ENCODE data around the gene ZNF438. TPM values are rescaled to one million over a fixed set of nuclear protein-coding genes. Genes with fewer than 3 reads are reported as not detected.

Gene ZNF438
- total and polyA plus RNA-seq, 2 donors, result 8.6 to 11.5 TPM

GRCh38 chr10:31017534-31018355 is 13.9 kb downstream of the ZNF438 start:
- Histone ChIP-seq H3K4me3 (ENCODE audit: low read depth, low read length) (no peak overlapping the region), H3K27ac (ENCODE audit: low read depth) (no peak overlapping the region), H3K4me1 (ENCODE audit: insufficient read depth) (no peaks in the 10 kb centered on the region), H3K36me3 (ENCODE audit: insufficient read depth) (no peaks in the 10 kb centered on the region)
- WGBS, result 65% methylated on average over 4 of the region's 4 CpGs
- no peak for DNase-seq (ENCODE audit: extremely low spot score)

GRCh38 chr10:31014161-31014875 is 17.3 kb downstream of the ZNF438 start:
- no peak for DNase-seq (ENCODE audit: extremely low spot score)
- Histone ChIP-seq H3K4me1 (ENCODE audit: insufficient read depth) (no peaks in the 10 kb centered on the region), H3K4me3 (ENCODE audit: low read depth, low read length) (no peak overlapping the region), H3K27ac (ENCODE audit: low read depth) (no peak overlapping the region), H3K36me3 (ENCODE audit: insufficient read depth) (no peaks in the 10 kb centered on the region)
- 72% methylated on average over 7 of the region's 7 CpGs for WGBS

- Histone ChIP-seq H3K4me3 (ENCODE audit: low read depth, low read length) (no peak overlapping the region), H3K4me1 (ENCODE audit: insufficient read depth) (no peaks in the 10 kb centered on the region), H3K36me3 (ENCODE audit: insufficient read depth) (no peaks in the 10 kb centered on the region), H3K27ac (ENCODE audit: low read depth) (no peak overlapping the region)
- DNase-seq (ENCODE audit: extremely low spot score), result no peak
- WGBS, result 86% methylated on average over 3 of the region's 3 CpGs
Observed at GRCh38 chr10:31013331-31013730, 18.3 kb downstream of the ZNF438 start.

- H3K4me3 ChIP-seq (ENCODE audit: low read depth, low read length), result no peak overlapping the region
- no peak overlapping the region for H3K27ac ChIP-seq (ENCODE audit: low read depth)
- H3K4me1 ChIP-seq (ENCODE audit: insufficient read depth), result no peaks in the 10 kb centered on the region
- 60% methylated on average over 3 of the region's 3 CpGs for WGBS
- H3K36me3 ChIP-seq (ENCODE audit: insufficient read depth), result no peaks in the 10 kb centered on the region
- DNase-seq (ENCODE audit: extremely low spot score), result no peak
Observed at GRCh38 chr10:31011665-31012022, 20.0 kb downstream of the ZNF438 start.

DNA sequence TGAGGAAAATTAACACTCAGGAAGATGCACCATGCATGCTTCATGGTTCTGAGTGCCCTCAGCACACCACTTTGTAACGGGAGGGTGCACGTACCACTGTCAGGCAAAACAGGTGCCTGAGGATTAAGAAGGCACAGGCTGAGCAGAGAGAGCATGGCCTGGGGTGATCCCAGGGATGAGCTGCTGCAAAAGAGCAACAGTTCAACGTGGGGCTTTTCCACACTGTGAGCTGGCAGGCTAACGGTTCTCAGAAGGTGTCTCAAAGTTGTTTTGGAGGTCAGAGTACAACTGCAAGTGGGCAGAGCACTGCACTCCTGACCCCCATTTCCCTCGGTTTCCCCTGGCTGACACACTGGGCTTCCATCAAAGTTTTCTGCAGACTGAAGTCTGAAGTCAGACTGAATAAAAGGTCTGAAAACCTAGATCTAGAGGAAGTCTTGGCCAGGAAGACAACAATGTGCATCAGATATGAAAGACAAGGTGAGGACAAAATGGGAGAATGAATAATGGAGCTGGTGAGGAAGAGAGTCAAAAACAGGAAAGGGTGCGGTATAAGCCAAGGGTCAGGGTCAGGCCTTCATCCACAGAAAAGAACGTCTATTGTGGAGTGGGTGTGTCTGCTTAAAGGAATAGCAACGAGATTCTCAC is 20.5 kb downstream of the ZNF438 start:
- no peak for DNase-seq (ENCODE audit: extremely low spot score)
- WGBS, result 62% methylated on average over 8 of the region's 8 CpGs
- Histone ChIP-seq H3K36me3 (ENCODE audit: insufficient read depth) (no peaks in the 10 kb centered on the region), H3K4me1 (ENCODE audit: insufficient read depth) (no peaks in the 10 kb centered on the region), H3K27ac (ENCODE audit: low read depth) (no peak overlapping the region), H3K4me3 (ENCODE audit: low read depth, low read length) (no peak overlapping the region)

- no peak overlapping the region for H3K4me3 ChIP-seq (ENCODE audit: low read depth, low read length)
- H3K4me1 ChIP-seq (ENCODE audit: insufficient read depth), result no peaks in the 10 kb centered on the region
- 94% methylated on average over 2 of the region's 2 CpGs for WGBS
- no peak for DNase-seq (ENCODE audit: extremely low spot score)
- H3K27ac ChIP-seq (ENCODE audit: low read depth), result no peak overlapping the region
- H3K36me3 ChIP-seq (ENCODE audit: insufficient read depth), result no peaks in the 10 kb centered on the region
Observed at GRCh38 chr10:31010062-31010461, 21.6 kb downstream of the ZNF438 start.

GRCh38 chr10:31005895-31006294 is 25.8 kb downstream of the ZNF438 start:
- no peaks in the 10 kb centered on the region for H3K36me3 ChIP-seq (ENCODE audit: insufficient read depth)
- no peaks in the 10 kb centered on the region for H3K4me1 ChIP-seq (ENCODE audit: insufficient read depth)
- DNase-seq (ENCODE audit: extremely low spot score), result no peak
- 98% methylated on average over 1 of the region's 1 CpG for WGBS
- no peak overlapping the region for H3K27ac ChIP-seq (ENCODE audit: low read depth)
- no peak overlapping the region for H3K4me3 ChIP-seq (ENCODE audit: low read depth, low read length)

- Histone ChIP-seq H3K27ac (ENCODE audit: low read depth) (no peak overlapping the region), H3K36me3 (ENCODE audit: insufficient read depth) (no peaks in the 10 kb centered on the region), H3K4me3 (ENCODE audit: low read depth, low read length) (no peak overlapping the region), H3K4me1 (ENCODE audit: insufficient read depth) (no peaks in the 10 kb centered on the region)
- WGBS, result 80% methylated on average over 3 of the region's 3 CpGs
- no peak for DNase-seq (ENCODE audit: extremely low spot score)
Observed at GRCh38 chr10:31004611-31005193, 27.0 kb downstream of the ZNF438 start.

DNA sequence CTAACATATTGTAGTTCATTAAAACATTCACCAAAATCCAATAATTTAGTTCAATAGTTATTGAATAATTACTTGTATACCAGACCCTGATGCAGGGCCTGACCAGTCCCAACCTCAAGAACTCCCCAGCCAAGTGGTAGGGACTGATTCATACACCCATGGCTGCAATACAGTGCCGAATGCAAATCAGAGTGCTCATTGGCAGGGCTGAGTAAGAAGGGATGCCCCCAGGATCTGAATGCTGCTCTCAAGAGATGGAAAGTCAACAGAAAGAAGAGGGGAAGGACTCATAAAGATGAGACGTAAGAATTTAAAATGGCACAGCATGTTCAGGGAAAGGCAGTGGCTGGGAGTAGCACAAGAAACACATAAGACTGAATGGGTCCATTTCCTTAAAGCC is 29.9 kb downstream of the ZNF438 start:
- no peak for DNase-seq (ENCODE audit: extremely low spot score)
- H3K27ac ChIP-seq (ENCODE audit: low read depth), result no peak overlapping the region
- H3K36me3 ChIP-seq (ENCODE audit: insufficient read depth), result no peaks in the 10 kb centered on the region
- no peaks in the 10 kb centered on the region for H3K4me1 ChIP-seq (ENCODE audit: insufficient read depth)
- WGBS, result 92% methylated on average over 2 of the region's 2 CpGs
- no peak overlapping the region for H3K4me3 ChIP-seq (ENCODE audit: low read depth, low read length)

DNA sequence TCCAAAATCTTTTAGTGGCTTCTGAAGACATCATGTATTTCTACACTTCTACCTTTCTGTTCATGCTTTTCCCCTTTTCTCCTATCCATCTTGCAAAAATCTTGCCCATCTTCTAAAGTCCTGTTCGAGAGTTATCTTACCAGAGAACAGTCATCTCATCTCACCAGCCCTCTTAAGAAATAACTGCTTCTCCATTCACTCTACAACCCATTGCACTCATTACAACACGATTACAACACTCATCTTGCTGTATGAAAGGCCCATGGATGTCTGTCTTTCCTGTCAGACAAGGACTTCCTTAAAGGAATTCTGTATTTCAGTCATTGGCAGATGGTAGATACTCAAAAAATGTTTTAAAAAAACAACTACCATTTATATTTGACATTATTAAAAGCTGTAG is 30.8 kb downstream of the ZNF438 start:
- no peak overlapping the region for H3K4me3 ChIP-seq (ENCODE audit: low read depth, low read length)
- no peak overlapping the region for H3K27ac ChIP-seq (ENCODE audit: low read depth)
- no peak for DNase-seq (ENCODE audit: extremely low spot score)
- no peaks in the 10 kb centered on the region for H3K36me3 ChIP-seq (ENCODE audit: insufficient read depth)
- H3K4me1 ChIP-seq (ENCODE audit: insufficient read depth), result no peaks in the 10 kb centered on the region
- WGBS, result 94% methylated on average over 2 of the region's 2 CpGs

DNA sequence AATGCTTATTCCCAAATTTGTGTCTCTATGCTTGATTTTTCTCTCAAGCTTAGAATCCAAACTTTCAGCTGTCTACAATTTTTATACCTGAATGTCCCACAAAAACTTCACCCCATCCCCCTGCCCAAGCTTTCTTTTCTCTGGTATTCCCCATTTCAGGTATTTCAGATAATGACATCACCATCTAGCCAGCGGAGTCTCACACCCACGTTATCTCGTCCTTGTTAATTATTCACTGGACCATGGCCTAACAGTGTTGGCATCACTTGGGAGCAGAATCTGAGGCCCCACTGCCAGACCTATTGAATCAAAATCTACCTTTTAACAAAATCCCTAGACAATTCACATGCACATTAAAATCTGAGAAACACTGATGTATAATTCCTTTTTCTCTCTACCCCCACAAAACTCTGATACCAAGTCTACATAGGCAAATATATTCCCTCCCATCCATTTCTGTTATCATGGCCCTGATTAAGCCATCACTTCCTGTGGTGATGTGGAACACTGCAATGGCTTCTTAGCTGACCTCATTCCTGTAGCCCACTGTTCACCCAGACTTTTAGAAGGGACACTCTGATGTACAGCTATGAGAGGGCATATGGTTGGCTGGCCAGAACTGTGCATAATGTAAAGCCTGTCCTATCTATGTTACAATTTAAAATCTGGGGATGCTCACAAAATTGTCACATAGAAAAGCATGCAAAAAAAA is 31.4 kb downstream of the ZNF438 start:
- DNase-seq (ENCODE audit: extremely low spot score), result no peak
- Histone ChIP-seq H3K4me3 (ENCODE audit: low read depth, low read length) (no peak overlapping the region), H3K4me1 (ENCODE audit: insufficient read depth) (no peaks in the 10 kb centered on the region), H3K27ac (ENCODE audit: low read depth) (no peak overlapping the region), H3K36me3 (ENCODE audit: insufficient read depth) (no peaks in the 10 kb centered on the region)
- WGBS, result 94% methylated on average over 3 of the region's 3 CpGs

- Histone ChIP-seq H3K4me3 (ENCODE audit: low read depth, low read length) (no peak overlapping the region), H3K27ac (ENCODE audit: low read depth) (no peak overlapping the region), H3K4me1 (ENCODE audit: insufficient read depth) (no peaks in the 10 kb centered on the region), H3K36me3 (ENCODE audit: insufficient read depth) (no peaks in the 10 kb centered on the region)
- WGBS, result 67% methylated on average over 3 of the region's 3 CpGs
- no peak for DNase-seq (ENCODE audit: extremely low spot score)
Observed at GRCh38 chr10:30999070-30999712, 32.5 kb downstream of the ZNF438 start.
